ENCODE measurements around the gene COPS7A. TPM values are rescaled to one million over a fixed set of nuclear protein-coding genes. Genes with fewer than 3 reads are reported as not detected.

COPS7A gene
- total and polyA plus RNA-seq, 2 experiments from 2014 or later: 37.7 to 51.9 TPM

DNA sequence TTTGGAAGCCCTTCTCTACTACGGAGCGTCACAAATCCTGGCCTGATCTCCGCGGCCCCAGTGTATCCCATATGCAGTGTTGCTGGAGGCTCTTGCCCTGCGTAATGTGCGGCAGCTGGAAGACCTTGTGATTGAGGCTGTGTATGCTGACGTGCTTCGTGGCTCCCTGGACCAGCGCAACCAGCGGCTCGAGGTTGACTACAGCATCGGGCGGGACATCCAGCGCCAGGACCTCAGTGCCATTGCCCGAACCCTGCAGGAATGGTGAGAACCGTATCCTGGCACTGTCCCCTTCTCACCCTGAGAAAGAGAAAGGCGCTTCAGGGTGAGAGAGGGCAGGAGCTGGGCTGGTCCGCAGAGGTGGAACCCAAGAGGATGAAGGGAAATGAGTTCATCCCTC, 5.3 kb downstream of the COPS7A start:
- H3K79me2 ChIP-seq (replicated peaks; ENCODE audit: insufficient read depth): peaks cover 12% of the 10 kb centered on the region; the same call in 1 of the 2 replicates
- H3K36me3 Mint-ChIP-seq (ENCODE audit: low read depth): peaks cover 36% of the 10 kb centered on the region
- H3K4me1 ChIP-seq (ENCODE audit: insufficient read depth): peaks cover 9% of the 10 kb centered on the region
- H3K27me3 ChIP-seq (ENCODE audit: insufficient read depth): no peaks in the 10 kb centered on the region
- H2AFZ ChIP-seq: no peak overlapping the region
- H3K4me2 ChIP-seq: no peak overlapping the region
- peaks cover 14% of the 10 kb centered on the region; the same call in 1 of the 2 replicates for H3K36me3 ChIP-seq (ENCODE audit: insufficient read depth)
- no peak for TF ChIP-seq POLR2AphosphoS5 (IDR thresholded peaks at IDR 0.05; ENCODE audit: low read depth)
- no peak overlapping the region for H3K27ac Mint-ChIP-seq
- no peaks in the 10 kb centered on the region for H3K9me3 Mint-ChIP-seq
- H3K9me2 ChIP-seq (ENCODE audit: insufficient read depth): no peaks in the 10 kb centered on the region
- H3K4me3 Mint-ChIP-seq: no peak overlapping the region
- H3K27me3 Mint-ChIP-seq (ENCODE audit: insufficient read depth, low read depth, poor library complexity): peaks cover 15% of the 10 kb centered on the region
- H3F3A ChIP-seq (replicated peaks; ENCODE audit: low read depth): peaks cover 13% of the 10 kb centered on the region
- H4K20me1 ChIP-seq (replicated peaks; ENCODE audit: insufficient read depth): no peaks in the 10 kb centered on the region
- H3K4me1 Mint-ChIP-seq: peaks cover 9% of the 10 kb centered on the region; the same call in 2 of the 3 replicates
- no peak for DNase-seq (ENCODE audit: low spot score)
- ATAC-seq: no peak
- no peak overlapping the region for H3K27ac ChIP-seq (ENCODE audit: low read depth)
- no peak overlapping the region for H3K4me3 ChIP-seq

DNA sequence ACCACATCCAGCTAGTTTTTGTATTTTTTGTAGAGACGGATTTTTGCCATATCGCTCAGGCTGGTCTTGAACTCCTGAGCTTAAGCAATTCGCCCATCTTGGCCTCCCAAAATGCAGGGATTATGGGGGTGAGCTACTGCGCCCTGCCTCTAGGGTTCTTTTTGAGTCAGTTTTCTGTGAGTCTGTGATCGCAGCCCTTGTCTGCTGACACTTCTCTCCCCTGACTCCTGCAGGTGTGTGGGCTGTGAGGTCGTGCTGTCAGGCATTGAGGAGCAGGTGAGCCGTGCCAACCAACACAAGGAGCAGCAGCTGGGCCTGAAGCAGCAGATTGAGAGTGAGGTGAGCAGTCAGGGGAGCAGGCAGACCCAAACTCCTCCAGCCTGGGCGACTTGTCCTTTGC, 6.3 kb downstream of the COPS7A start:
- H3K79me2 ChIP-seq (replicated peaks; ENCODE audit: insufficient read depth): 0 out of 2 replicates have a peak, but pooled peaks cover 8% of the 10 kb centered on the region
- H3K9me2 ChIP-seq (ENCODE audit: insufficient read depth): no peaks in the 10 kb centered on the region
- H3K4me1 ChIP-seq (ENCODE audit: insufficient read depth): peaks cover under 1% of the 10 kb centered on the region; the same call in 1 of the 2 replicates
- no peak overlapping the region for H2AFZ ChIP-seq
- H3K27ac ChIP-seq (ENCODE audit: low read depth): no peak overlapping the region
- H3K4me3 ChIP-seq: no peak overlapping the region
- DNase-seq (ENCODE audit: low spot score) (peak; percentile 42), ATAC-seq (no peak)
- H3F3A ChIP-seq (replicated peaks; ENCODE audit: low read depth): 0 out of 2 replicates have a peak, but pooled peaks cover 6% of the 10 kb centered on the region
- Mint-ChIP-seq H3K4me3 (no peak overlapping the region; the same call in 2 of the 3 replicates), H3K36me3 (ENCODE audit: low read depth) (peaks cover 36% of the 10 kb centered on the region), H3K27ac (no peak overlapping the region), H3K27me3 (ENCODE audit: insufficient read depth, low read depth, poor library complexity) (peaks cover 16% of the 10 kb centered on the region), H3K4me1 (peaks cover 5% of the 10 kb centered on the region; the same call in 2 of the 3 replicates), H3K9me3 (no peaks in the 10 kb centered on the region)
- no peaks in the 10 kb centered on the region for H3K27me3 ChIP-seq (ENCODE audit: insufficient read depth)
- H4K20me1 ChIP-seq (replicated peaks; ENCODE audit: insufficient read depth): 0 out of 2 replicates have a peak, but pooled peaks cover under 1% of the 10 kb centered on the region
- peaks cover 14% of the 10 kb centered on the region; the same call in 1 of the 2 replicates for H3K36me3 ChIP-seq (ENCODE audit: insufficient read depth)
- no peak overlapping the region for H3K4me2 ChIP-seq
- TF ChIP-seq, protein P1, sequence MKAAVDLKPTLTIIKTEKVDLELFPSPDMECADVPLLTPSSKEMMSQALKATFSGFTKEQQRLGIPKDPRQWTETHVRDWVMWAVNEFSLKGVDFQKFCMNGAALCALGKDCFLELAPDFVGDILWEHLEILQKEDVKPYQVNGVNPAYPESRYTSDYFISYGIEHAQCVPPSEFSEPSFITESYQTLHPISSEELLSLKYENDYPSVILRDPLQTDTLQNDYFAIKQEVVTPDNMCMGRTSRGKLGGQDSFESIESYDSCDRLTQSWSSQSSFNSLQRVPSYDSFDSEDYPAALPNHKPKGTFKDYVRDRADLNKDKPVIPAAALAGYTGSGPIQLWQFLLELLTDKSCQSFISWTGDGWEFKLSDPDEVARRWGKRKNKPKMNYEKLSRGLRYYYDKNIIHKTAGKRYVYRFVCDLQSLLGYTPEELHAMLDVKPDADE (IDR thresholded peaks at IDR 0.05): no peak
- TF ChIP-seq JUNB (IDR thresholded peaks at IDR 0.05; ENCODE audit: unreplicated experiment): no peak
- TF ChIP-seq, protein P2, sequence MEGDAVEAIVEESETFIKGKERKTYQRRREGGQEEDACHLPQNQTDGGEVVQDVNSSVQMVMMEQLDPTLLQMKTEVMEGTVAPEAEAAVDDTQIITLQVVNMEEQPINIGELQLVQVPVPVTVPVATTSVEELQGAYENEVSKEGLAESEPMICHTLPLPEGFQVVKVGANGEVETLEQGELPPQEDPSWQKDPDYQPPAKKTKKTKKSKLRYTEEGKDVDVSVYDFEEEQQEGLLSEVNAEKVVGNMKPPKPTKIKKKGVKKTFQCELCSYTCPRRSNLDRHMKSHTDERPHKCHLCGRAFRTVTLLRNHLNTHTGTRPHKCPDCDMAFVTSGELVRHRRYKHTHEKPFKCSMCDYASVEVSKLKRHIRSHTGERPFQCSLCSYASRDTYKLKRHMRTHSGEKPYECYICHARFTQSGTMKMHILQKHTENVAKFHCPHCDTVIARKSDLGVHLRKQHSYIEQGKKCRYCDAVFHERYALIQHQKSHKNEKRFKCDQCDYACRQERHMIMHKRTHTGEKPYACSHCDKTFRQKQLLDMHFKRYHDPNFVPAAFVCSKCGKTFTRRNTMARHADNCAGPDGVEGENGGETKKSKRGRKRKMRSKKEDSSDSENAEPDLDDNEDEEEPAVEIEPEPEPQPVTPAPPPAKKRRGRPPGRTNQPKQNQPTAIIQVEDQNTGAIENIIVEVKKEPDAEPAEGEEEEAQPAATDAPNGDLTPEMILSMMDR (conservative IDR thresholded peaks at IDR 0.05; ENCODE audit: low read depth in 2 of 2): no peak
- no peak for TF ChIP-seq ZNF331 (CRISPR knock-in tag; IDR thresholded peaks at IDR 0.05; ENCODE audit: low read depth)
- TF ChIP-seq POLR2AphosphoS5 (IDR thresholded peaks at IDR 0.05; ENCODE audit: low read depth): no peak
- TF ChIP-seq, protein P3, sequence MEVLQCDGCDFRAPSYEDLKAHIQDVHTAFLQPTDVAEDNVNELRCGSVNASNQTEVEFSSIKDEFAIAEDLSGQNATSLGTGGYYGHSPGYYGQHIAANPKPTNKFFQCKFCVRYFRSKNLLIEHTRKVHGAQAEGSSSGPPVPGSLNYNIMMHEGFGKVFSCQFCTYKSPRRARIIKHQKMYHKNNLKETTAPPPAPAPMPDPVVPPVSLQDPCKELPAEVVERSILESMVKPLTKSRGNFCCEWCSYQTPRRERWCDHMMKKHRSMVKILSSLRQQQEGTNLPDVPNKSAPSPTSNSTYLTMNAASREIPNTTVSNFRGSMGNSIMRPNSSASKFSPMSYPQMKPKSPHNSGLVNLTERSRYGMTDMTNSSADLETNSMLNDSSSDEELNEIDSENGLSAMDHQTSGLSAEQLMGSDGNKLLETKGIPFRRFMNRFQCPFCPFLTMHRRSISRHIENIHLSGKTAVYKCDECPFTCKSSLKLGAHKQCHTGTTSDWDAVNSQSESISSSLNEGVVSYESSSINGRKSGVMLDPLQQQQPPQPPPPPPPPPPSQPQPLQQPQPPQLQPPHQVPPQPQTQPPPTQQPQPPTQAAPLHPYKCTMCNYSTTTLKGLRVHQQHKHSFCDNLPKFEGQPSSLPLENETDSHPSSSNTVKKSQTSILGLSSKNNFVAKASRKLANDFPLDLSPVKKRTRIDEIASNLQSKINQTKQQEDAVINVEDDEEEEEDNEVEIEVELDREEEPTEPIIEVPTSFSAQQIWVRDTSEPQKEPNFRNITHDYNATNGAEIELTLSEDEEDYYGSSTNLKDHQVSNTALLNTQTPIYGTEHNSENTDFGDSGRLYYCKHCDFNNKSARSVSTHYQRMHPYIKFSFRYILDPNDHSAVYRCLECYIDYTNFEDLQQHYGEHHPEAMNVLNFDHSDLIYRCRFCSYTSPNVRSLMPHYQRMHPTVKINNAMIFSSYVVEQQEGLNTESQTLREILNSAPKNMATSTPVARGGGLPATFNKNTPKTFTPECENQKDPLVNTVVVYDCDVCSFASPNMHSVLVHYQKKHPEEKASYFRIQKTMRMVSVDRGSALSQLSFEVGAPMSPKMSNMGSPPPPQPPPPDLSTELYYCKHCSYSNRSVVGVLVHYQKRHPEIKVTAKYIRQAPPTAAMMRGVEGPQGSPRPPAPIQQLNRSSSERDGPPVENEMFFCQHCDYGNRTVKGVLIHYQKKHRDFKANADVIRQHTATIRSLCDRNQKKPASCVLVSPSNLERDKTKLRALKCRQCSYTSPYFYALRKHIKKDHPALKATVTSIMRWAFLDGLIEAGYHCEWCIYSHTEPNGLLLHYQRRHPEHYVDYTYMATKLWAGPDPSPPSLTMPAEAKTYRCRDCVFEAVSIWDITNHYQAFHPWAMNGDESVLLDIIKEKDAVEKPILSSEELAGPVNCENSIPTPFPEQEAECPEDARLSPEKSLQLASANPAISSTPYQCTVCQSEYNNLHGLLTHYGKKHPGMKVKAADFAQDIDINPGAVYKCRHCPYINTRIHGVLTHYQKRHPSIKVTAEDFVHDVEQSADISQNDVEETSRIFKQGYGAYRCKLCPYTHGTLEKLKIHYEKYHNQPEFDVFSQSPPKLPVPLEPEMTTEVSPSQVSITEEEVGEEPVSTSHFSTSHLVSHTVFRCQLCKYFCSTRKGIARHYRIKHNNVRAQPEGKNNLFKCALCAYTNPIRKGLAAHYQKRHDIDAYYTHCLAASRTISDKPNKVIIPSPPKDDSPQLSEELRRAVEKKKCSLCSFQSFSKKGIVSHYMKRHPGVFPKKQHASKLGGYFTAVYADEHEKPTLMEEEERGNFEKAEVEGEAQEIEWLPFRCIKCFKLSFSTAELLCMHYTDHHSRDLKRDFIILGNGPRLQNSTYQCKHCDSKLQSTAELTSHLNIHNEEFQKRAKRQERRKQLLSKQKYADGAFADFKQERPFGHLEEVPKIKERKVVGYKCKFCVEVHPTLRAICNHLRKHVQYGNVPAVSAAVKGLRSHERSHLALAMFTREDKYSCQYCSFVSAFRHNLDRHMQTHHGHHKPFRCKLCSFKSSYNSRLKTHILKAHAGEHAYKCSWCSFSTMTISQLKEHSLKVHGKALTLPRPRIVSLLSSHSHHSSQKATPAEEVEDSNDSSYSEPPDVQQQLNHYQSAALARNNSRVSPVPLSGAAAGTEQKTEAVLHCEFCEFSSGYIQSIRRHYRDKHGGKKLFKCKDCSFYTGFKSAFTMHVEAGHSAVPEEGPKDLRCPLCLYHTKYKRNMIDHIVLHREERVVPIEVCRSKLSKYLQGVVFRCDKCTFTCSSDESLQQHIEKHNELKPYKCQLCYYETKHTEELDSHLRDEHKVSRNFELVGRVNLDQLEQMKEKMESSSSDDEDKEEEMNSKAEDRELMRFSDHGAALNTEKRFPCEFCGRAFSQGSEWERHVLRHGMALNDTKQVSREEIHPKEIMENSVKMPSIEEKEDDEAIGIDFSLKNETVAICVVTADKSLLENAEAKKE (CRISPR knock-in tag; IDR thresholded peaks at IDR 0.05): no peak
- TF ChIP-seq, protein P4, sequence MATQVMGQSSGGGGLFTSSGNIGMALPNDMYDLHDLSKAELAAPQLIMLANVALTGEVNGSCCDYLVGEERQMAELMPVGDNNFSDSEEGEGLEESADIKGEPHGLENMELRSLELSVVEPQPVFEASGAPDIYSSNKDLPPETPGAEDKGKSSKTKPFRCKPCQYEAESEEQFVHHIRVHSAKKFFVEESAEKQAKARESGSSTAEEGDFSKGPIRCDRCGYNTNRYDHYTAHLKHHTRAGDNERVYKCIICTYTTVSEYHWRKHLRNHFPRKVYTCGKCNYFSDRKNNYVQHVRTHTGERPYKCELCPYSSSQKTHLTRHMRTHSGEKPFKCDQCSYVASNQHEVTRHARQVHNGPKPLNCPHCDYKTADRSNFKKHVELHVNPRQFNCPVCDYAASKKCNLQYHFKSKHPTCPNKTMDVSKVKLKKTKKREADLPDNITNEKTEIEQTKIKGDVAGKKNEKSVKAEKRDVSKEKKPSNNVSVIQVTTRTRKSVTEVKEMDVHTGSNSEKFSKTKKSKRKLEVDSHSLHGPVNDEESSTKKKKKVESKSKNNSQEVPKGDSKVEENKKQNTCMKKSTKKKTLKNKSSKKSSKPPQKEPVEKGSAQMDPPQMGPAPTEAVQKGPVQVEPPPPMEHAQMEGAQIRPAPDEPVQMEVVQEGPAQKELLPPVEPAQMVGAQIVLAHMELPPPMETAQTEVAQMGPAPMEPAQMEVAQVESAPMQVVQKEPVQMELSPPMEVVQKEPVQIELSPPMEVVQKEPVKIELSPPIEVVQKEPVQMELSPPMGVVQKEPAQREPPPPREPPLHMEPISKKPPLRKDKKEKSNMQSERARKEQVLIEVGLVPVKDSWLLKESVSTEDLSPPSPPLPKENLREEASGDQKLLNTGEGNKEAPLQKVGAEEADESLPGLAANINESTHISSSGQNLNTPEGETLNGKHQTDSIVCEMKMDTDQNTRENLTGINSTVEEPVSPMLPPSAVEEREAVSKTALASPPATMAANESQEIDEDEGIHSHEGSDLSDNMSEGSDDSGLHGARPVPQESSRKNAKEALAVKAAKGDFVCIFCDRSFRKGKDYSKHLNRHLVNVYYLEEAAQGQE (IDR thresholded peaks at IDR 0.05; ENCODE audit: unreplicated experiment): no peak
- no peak for TF ChIP-seq EZH2phosphoT487 (IDR thresholded peaks at IDR 0.05; ENCODE audit: unreplicated experiment)
- no peak for TF ChIP-seq NANOG (IDR thresholded peaks at IDR 0.05; ENCODE audit: borderline replicate concordance)
